ENCODE data around the gene COA8.

GRCh38 chr14:103520657-103521437, 41.9 kb upstream of the COA8 start:
- TF ChIP-seq POLR2A (IDR thresholded peaks at IDR 0.05; ENCODE audit: low read depth, low read length) (no peak), TAF1 (IDR thresholded peaks at IDR 0.05; ENCODE audit: low read depth, low read length) (no peak), POLR2AphosphoS5 (IDR thresholded peaks at IDR 0.05; ENCODE audit: low read depth, low read length) (no peak), SPI1 (IDR thresholded peaks at IDR 0.05; ENCODE audit: low read depth, low read length) (peak; percentile 70)

Data from GM12891 (cell line).